Measurements from ENCODE around the gene MVB12B.

- TF ChIP-seq, protein P1, sequence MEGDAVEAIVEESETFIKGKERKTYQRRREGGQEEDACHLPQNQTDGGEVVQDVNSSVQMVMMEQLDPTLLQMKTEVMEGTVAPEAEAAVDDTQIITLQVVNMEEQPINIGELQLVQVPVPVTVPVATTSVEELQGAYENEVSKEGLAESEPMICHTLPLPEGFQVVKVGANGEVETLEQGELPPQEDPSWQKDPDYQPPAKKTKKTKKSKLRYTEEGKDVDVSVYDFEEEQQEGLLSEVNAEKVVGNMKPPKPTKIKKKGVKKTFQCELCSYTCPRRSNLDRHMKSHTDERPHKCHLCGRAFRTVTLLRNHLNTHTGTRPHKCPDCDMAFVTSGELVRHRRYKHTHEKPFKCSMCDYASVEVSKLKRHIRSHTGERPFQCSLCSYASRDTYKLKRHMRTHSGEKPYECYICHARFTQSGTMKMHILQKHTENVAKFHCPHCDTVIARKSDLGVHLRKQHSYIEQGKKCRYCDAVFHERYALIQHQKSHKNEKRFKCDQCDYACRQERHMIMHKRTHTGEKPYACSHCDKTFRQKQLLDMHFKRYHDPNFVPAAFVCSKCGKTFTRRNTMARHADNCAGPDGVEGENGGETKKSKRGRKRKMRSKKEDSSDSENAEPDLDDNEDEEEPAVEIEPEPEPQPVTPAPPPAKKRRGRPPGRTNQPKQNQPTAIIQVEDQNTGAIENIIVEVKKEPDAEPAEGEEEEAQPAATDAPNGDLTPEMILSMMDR (IDR thresholded peaks at IDR 0.05; ENCODE audit: insufficient read depth, low read length): no peak
- TF ChIP-seq, protein P2, sequence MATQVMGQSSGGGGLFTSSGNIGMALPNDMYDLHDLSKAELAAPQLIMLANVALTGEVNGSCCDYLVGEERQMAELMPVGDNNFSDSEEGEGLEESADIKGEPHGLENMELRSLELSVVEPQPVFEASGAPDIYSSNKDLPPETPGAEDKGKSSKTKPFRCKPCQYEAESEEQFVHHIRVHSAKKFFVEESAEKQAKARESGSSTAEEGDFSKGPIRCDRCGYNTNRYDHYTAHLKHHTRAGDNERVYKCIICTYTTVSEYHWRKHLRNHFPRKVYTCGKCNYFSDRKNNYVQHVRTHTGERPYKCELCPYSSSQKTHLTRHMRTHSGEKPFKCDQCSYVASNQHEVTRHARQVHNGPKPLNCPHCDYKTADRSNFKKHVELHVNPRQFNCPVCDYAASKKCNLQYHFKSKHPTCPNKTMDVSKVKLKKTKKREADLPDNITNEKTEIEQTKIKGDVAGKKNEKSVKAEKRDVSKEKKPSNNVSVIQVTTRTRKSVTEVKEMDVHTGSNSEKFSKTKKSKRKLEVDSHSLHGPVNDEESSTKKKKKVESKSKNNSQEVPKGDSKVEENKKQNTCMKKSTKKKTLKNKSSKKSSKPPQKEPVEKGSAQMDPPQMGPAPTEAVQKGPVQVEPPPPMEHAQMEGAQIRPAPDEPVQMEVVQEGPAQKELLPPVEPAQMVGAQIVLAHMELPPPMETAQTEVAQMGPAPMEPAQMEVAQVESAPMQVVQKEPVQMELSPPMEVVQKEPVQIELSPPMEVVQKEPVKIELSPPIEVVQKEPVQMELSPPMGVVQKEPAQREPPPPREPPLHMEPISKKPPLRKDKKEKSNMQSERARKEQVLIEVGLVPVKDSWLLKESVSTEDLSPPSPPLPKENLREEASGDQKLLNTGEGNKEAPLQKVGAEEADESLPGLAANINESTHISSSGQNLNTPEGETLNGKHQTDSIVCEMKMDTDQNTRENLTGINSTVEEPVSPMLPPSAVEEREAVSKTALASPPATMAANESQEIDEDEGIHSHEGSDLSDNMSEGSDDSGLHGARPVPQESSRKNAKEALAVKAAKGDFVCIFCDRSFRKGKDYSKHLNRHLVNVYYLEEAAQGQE (IDR thresholded peaks at IDR 0.05; ENCODE audit: insufficient replicate concordance, low read depth): no peak
- no peak for TF ChIP-seq POLR2AphosphoS5 (IDR thresholded peaks at IDR 0.05; ENCODE audit: low read depth)
- TF ChIP-seq GABPA (IDR thresholded peaks at IDR 0.05; ENCODE audit: low read depth): no peak
- no peak for TF ChIP-seq SPI1 (IDR thresholded peaks at IDR 0.05; ENCODE audit: borderline replicate concordance, low read depth)
These were observed 113.4 kb downstream of the MVB12B start for GRCh38 chr9:126439883-126440653.
